HepG2 (cell line): ENCODE measurements around the gene PXK. TPM values are rescaled to one million over a fixed set of nuclear protein-coding genes. Genes with fewer than 3 reads are reported as not detected.

Experiments used
- ATAC-seq: fragments of 200-7000 bp; cut with Tn5 transposase; 3 replicates; pipeline ENCODE4 v1.9.1; 2020; ENCODE audit warnings: mild to moderate bottlenecking, moderate library complexity
- BruUV-seq: library from RNA; stranded (reverse); fragments of 400-500 nt; replicated peaks from 2 replicates; lab custom pipeline; 2021; lab: Mats Ljungman, UMichigan
- CTCF ChIA-PET: fragments of 300-600 bp; formaldehyde crosslinking; extraction: SDS; loops from one replicate; lab custom pipeline; 2021; ENCODE audit warnings: low total read pairs, inconsistent platforms, low intra/inter-chr PET ratio; lab: Yijun Ruan, JAX
- POLR2A ChIA-PET: fragments of 350-600 bp; sonication (Branson Sonifier 250); formaldehyde crosslinking; loops from one replicate; lab custom pipeline; 2020; ENCODE audit warnings: antibody characterized with exemption, inconsistent platforms; lab: Yijun Ruan, JAX
- DNase-seq: peaks from one replicate; pipeline ENCODE4 v3.0.0-alpha.2; 2015; ENCODE audit warnings: low spot score
- FAIRE-seq: peaks from 3 replicates; lab custom pipeline; 2011; peaks lifted over from hg19 to GRCh38; lab: Jason Lieb, UNC
- H2AFZ ChIP-seq: one replicate; pipeline ENCODE4 v1.6.1; 2011; ENCODE audit warnings: low read length, inconsistent platforms
- H3K27ac ChIP-seq: fragments of 300-600 bp; 3 replicates; pipeline ENCODE4 v1.8.0; 2011; ENCODE audit warnings: mixed run types, mild to moderate bottlenecking, mixed read lengths, low read length, inconsistent platforms; ENCODE audit not compliant: insufficient read depth; ENCODE audit errors: extremely low read length
- H3K27me3 ChIP-seq, 2 experiments: fragments of 200-600 bp in 1 of 2; 2 replicates in 1 of 2; 3 replicates in 1 of 2; pipeline versions ENCODE4 v1.6.0 to v1.8.0; 2011; ENCODE audit warnings: low read length in 2 of 2, mild to moderate bottlenecking in 2 of 2, moderate library complexity in 2 of 2, inconsistent platforms in 1 of 2; ENCODE audit not compliant: insufficient read depth in 2 of 2, control insufficient read depth in 1 of 2
- H3K36me3 ChIP-seq, 2 experiments: fragments of 200-600 bp in 1 of 2; replicated peaks in 1 of 2; 2 replicates in 1 of 2; 3 replicates in 1 of 2; pipeline versions ENCODE4 v1.5.1 to v1.8.0; 2011; ENCODE audit warnings: low read length in 2 of 2, inconsistent platforms in 1 of 2; ENCODE audit not compliant: insufficient read depth in 2 of 2, control insufficient read depth in 1 of 2
- H3K4me1 ChIP-seq: 2 replicates; pipeline ENCODE4 v1.5.1; 2012; ENCODE audit warnings: low read length, inconsistent platforms; ENCODE audit not compliant: insufficient read depth
- H3K4me2 ChIP-seq: 2 replicates; pipeline ENCODE4 v1.6.0; 2011; ENCODE audit warnings: low read depth, low read length, inconsistent platforms
- H3K4me3 ChIP-seq, 3 experiments: fragments of 200-600 bp in 1 of 3; sonication (generic), shearing (Covaris generic) in 1 of 3; replicated peaks in 1 of 3; 2 replicates each; pipeline ENCODE4 v1.5.1; 2011 to 2016; ENCODE audit warnings: low read length in 3 of 3, inconsistent platforms in 2 of 3, low read depth in 2 of 3, mild to moderate bottlenecking in 2 of 3, control low read depth in 1 of 3, mixed read lengths in 1 of 3; ENCODE audit not compliant: insufficient read depth in 1 of 3
- H3K79me2 ChIP-seq: one replicate; pipeline ENCODE4 v1.6.1; 2011; ENCODE audit warnings: low read length, inconsistent platforms; ENCODE audit not compliant: insufficient read depth
- H3K9ac ChIP-seq: 2 replicates; pipeline ENCODE4 v1.6.0; 2011; ENCODE audit warnings: mild to moderate bottlenecking, low read depth, low read length, inconsistent platforms; ENCODE audit not compliant: insufficient read depth
- H3K9me3 ChIP-seq: 2 replicates; pipeline ENCODE4 v1.5.1; 2012; ENCODE audit warnings: mild to moderate bottlenecking, low read length
- H4K20me1 ChIP-seq: 2 replicates; pipeline ENCODE4 v1.6.0; 2011; ENCODE audit warnings: inconsistent platforms, mild to moderate bottlenecking, low read length, moderate library complexity; ENCODE audit not compliant: insufficient read depth
- ARNT ChIP-seq: fragments of 450-650 bp; IDR thresholded peaks from 2 replicates; pipeline ENCODE4 v1.6.1; 2017
- GATAD2A ChIP-seq: IDR thresholded peaks from 2 replicates; pipeline ENCODE4 v1.6.1; 2016
- GLI4 ChIP-seq: sonication (generic); formaldehyde crosslinking; IDR thresholded peaks from 2 replicates; pipeline ENCODE4 v1.5.1; 2020; ENCODE audit warnings: missing genetic modification reagents, mild to moderate bottlenecking, moderate library complexity, borderline replicate concordance
- HOXA5 ChIP-seq: sonication (generic); formaldehyde crosslinking; IDR thresholded peaks from 2 replicates; pipeline ENCODE4 v1.4.0; 2020; ENCODE audit warnings: missing genetic modification reagents
- MAFF ChIP-seq: IDR thresholded peaks from 2 replicates; pipeline ENCODE4 v1.6.1; 2011; ENCODE audit warnings: low read depth, low read length, improper control_type of control experiment
- MAFK ChIP-seq, 2 experiments: IDR thresholded peaks in 1 of 2; conservative IDR thresholded peaks in 1 of 2; 2 replicates each; pipeline ENCODE4 v1.6.1; 2011; ENCODE audit warnings: improper control_type of control experiment in 2 of 2, low read length in 2 of 2
- ZNF326 ChIP-seq: sonication (generic); formaldehyde crosslinking; IDR thresholded peaks from 2 replicates; pipeline ENCODE4 v1.4.0; 2020; ENCODE audit warnings: missing genetic modification reagents, borderline replicate concordance
- ZNF749 ChIP-seq: sonication (generic); formaldehyde crosslinking; IDR thresholded peaks from 2 replicates; pipeline ENCODE4 v1.8.0; 2022; ENCODE audit warnings: mild to moderate bottlenecking, missing genetic modification reagents, moderate library complexity, borderline replicate concordance
- WGBS: methylation state at CpG from one replicate; pipeline ENCODE4 v1.1.6; 2017; ENCODE audit warnings: low lambda C conversion rate; 5-methylcytosine and 5-hydroxymethylcytosine counted together
- in situ Hi-C: cut with HindIII; loops from 2 replicates; pipeline ENCODE4 v1.10.0; 2017; ENCODE audit warnings: low pct_unique_long_range_greater_than_20kb; ENCODE audit not compliant: extremely low pct_ligation_motif_present
- intact Hi-C: fragments of 100-400 bp; cut with micrococcal nuclease; formaldehyde crosslinking; loops from one replicate; pipeline ENCODE4 v1.10.0; 2022; ENCODE audit not compliant: unreplicated experiment
- polyA plus RNA-seq, 8 experiments: library from polyadenylated mRNA; depleted of rRNA in 3 of 8; stranded (reverse) in 7 of 8; unstranded in 1 of 8; fragments of >200 nt; fragmentation: Illumina TruSeq in 4 of 8; extraction: Trizol in 4 of 8; gene quantifications; 2 replicates each; pipeline versions ENCODE4 v1.2.1 to v1.2.3, GENCODE V29; 2011 to 2016; ENCODE audit warnings: low read depth in 4 of 8, missing spikeins in 1 of 8, mixed read lengths in 1 of 8; ENCODE audit not compliant: insufficient read depth in 1 of 8
- total RNA-seq, 5 experiments: library from RNA; depleted of rRNA; stranded (reverse); fragments of >200 nt; fragmentation: Illumina TruSeq; extraction: Trizol; gene quantifications; 2 replicates each; pipeline ENCODE4 v1.2.3, GENCODE V29; 2016; ENCODE audit warnings: low read depth in 1 of 5
- TF ChIP-seq, protein P1 (sequence below): IDR thresholded peaks from 2 replicates; pipeline ENCODE4 v1.6.1; 2016; ENCODE audit warnings: low read depth, missing genetic modification reagents, missing compliant biosample characterization

Gene PXK
- total and polyA plus RNA-seq, 2 of the 13 experiments (the other 11 are each of a cell fraction or from before 2014, with no cell fraction given) = 6.4 to 18.6 TPM

DNA sequence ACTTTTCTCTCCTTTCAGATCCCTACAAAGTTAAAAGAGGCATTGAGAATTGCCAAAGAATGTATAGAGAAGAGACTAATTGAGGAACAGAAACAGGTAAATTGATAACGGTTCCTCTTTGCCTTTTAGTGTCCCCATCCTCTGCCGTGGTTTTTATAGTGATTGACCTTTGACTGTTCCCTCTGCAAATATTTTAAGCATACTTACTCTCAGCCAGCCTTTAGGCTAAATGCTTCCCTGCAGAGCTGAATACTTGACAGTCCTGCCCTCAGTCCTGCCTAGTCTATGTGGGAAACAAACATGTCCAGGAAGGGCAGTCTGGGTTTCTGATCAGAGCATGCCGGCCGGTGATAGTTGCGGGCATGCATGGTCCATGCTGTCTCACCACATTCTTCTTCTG, 76.2 kb downstream of the PXK start (continued):
- TF ChIP-seq GATAD2A = no peak
- TF ChIP-seq, protein P1, sequence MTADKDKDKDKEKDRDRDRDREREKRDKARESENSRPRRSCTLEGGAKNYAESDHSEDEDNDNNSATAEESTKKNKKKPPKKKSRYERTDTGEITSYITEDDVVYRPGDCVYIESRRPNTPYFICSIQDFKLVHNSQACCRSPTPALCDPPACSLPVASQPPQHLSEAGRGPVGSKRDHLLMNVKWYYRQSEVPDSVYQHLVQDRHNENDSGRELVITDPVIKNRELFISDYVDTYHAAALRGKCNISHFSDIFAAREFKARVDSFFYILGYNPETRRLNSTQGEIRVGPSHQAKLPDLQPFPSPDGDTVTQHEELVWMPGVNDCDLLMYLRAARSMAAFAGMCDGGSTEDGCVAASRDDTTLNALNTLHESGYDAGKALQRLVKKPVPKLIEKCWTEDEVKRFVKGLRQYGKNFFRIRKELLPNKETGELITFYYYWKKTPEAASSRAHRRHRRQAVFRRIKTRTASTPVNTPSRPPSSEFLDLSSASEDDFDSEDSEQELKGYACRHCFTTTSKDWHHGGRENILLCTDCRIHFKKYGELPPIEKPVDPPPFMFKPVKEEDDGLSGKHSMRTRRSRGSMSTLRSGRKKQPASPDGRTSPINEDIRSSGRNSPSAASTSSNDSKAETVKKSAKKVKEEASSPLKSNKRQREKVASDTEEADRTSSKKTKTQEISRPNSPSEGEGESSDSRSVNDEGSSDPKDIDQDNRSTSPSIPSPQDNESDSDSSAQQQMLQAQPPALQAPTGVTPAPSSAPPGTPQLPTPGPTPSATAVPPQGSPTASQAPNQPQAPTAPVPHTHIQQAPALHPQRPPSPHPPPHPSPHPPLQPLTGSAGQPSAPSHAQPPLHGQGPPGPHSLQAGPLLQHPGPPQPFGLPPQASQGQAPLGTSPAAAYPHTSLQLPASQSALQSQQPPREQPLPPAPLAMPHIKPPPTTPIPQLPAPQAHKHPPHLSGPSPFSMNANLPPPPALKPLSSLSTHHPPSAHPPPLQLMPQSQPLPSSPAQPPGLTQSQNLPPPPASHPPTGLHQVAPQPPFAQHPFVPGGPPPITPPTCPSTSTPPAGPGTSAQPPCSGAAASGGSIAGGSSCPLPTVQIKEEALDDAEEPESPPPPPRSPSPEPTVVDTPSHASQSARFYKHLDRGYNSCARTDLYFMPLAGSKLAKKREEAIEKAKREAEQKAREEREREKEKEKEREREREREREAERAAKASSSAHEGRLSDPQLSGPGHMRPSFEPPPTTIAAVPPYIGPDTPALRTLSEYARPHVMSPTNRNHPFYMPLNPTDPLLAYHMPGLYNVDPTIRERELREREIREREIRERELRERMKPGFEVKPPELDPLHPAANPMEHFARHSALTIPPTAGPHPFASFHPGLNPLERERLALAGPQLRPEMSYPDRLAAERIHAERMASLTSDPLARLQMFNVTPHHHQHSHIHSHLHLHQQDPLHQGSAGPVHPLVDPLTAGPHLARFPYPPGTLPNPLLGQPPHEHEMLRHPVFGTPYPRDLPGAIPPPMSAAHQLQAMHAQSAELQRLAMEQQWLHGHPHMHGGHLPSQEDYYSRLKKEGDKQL (CRISPR knock-in tag) = no peak

DNA sequence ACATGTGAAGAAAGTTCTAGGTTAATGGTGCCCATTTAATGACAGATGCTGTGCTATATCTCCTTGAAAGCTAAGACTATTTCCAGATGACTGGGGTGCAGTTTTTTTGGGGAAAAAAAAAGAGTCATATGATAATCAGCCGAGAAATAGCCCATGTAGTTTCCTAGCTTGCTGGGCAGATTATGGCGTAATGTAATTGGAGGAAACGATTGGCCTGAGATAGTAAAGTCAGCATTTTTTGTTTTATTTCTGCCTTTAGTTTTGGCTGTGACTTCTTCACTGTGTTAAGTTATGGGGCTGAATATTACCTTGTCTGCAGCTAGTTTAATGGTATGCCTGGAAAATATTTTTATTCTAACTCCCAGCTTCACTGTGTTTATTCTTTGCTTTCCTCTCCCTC, 77.0 kb downstream of the PXK start:
- H3K4me2 ChIP-seq = no peak overlapping the region
- in situ Hi-C loops = loop anchor here (5.0 to 10.0 kb wide), 2 partner anchors 87 to 225 kb away; no protein-coding TSS in a partner anchor
- TF ChIP-seq MAFF = peak; percentile 35; the same call in 1 of the 2 replicates
- peak; percentile 41 to 62; a peak in 3 of 4 replicates for TF ChIP-seq MAFK (conservative IDR thresholded peaks at IDR 0.05 in 1 of 2, IDR thresholded peaks at IDR 0.05 in 1 of 2; ENCODE audit: low read length in 2 of 2)
- no peak for TF ChIP-seq GLI4 (CRISPR knock-in tag)
- no peak for TF ChIP-seq ZNF749
- TF ChIP-seq ZNF326 (CRISPR knock-in tag) = no peak
- no peak for TF ChIP-seq HOXA5
- no peak for TF ChIP-seq ARNT
- H3K4me1 ChIP-seq = no peaks in the 10 kb centered on the region; the same call in 1 of the 2 replicates
- ChIA-PET CTCF (no interaction called here), POLR2A (no interaction called here)
- no peak for ATAC-seq
- no peak for DNase-seq
- no peak overlapping the region for H3K9ac ChIP-seq
- no peaks in the 10 kb centered on the region for H3K27me3 ChIP-seq
- WGBS = 93% methylated on average over 3 of the region's 3 CpGs
- H3K79me2 ChIP-seq = no peaks in the 10 kb centered on the region
- no peak overlapping the region for H2AFZ ChIP-seq
- peaks cover 1 to 14% of the 10 kb centered on the region in 2 experiments; a peak in 2 of 5 replicates for H3K36me3 ChIP-seq
- intact Hi-C loops = loop anchor here (5.0 kb wide), 1 partner anchor 102 kb away; the partner anchor contains the start of genes HTD2 and RPP14
- H3K9me3 ChIP-seq = no peaks in the 10 kb centered on the region
- H4K20me1 ChIP-seq = no peaks in the 10 kb centered on the region
- no peak overlapping the region for H3K27ac ChIP-seq
- no peak for FAIRE-seq
- no peak overlapping the region for H3K4me3 ChIP-seq
- BruUV-seq = no TSS peak
